ENCODE results near the gene WIPF2. TPM values are rescaled to one million over a fixed set of nuclear protein-coding genes. Genes with fewer than 3 reads are reported as not detected.

Gene WIPF2
- total and polyA plus RNA-seq, 2 experiments from 2014 or later = 9.2 TPM

GRCh38 chr17:40320756-40321523, 101.8 kb downstream of the WIPF2 start:
- H3K9me3 Mint-ChIP-seq = no peaks in the 10 kb centered on the region
- H3K27me3 ChIP-seq (ENCODE audit: insufficient read depth) = peaks cover 24% of the 10 kb centered on the region
- H3K9me2 ChIP-seq (ENCODE audit: insufficient read depth) = no peaks in the 10 kb centered on the region
- peaks cover 80% of the 10 kb centered on the region for H3K4me1 Mint-ChIP-seq
- no peak for TF ChIP-seq EZH2 (IDR thresholded peaks at IDR 0.05; ENCODE audit: low read depth, unreplicated experiment)
- TF ChIP-seq STAT1 (IDR thresholded peaks at IDR 0.05; ENCODE audit: unreplicated experiment) = no peak
- TF ChIP-seq CREB1 (CRISPR knock-in tag; IDR thresholded peaks at IDR 0.05; ENCODE audit: low read depth) = no peak
- no peak for TF ChIP-seq JUNB (IDR thresholded peaks at IDR 0.05; ENCODE audit: unreplicated experiment)
- TF ChIP-seq ZNF114 (CRISPR knock-in tag; IDR thresholded peaks at IDR 0.05) = no peak
- TF ChIP-seq CTCF (conservative IDR thresholded peaks at IDR 0.05; ENCODE audit: low read depth in 2 of 2) = no peak
- no peak for TF ChIP-seq ETS1 (IDR thresholded peaks at IDR 0.05)
- no peak for TF ChIP-seq ZNF462 (CRISPR knock-in tag; IDR thresholded peaks at IDR 0.05)
- no peak for TF ChIP-seq NANOG (IDR thresholded peaks at IDR 0.05; ENCODE audit: borderline replicate concordance)
- TF ChIP-seq POLR2AphosphoS5 (IDR thresholded peaks at IDR 0.05; ENCODE audit: low read depth) = no peak
- TF ChIP-seq EZH2phosphoT487 (IDR thresholded peaks at IDR 0.05; ENCODE audit: unreplicated experiment) = no peak
- TF ChIP-seq ZNF331 (CRISPR knock-in tag; IDR thresholded peaks at IDR 0.05; ENCODE audit: low read depth) = no peak
- no peak for TF ChIP-seq REST (IDR thresholded peaks at IDR 0.05; ENCODE audit: unreplicated experiment)
- peaks cover 12% of the 10 kb centered on the region; the same call in 1 of the 2 replicates for H3F3A ChIP-seq (replicated peaks; ENCODE audit: low read depth)
- peaks cover 24% of the 10 kb centered on the region for H3K79me2 ChIP-seq (replicated peaks; ENCODE audit: insufficient read depth)
- H3K36me3 Mint-ChIP-seq (ENCODE audit: low read depth) = no peaks in the 10 kb centered on the region
- no peak overlapping the region for H3K4me3 ChIP-seq
- H3K27ac Mint-ChIP-seq = no peak overlapping the region
- ATAC-seq (no peak), DNase-seq (ENCODE audit: low spot score) (no peak)
- H3K4me3 Mint-ChIP-seq = no peak overlapping the region; the same call in 2 of the 3 replicates
- peaks cover 19% of the 10 kb centered on the region for H4K20me1 ChIP-seq (replicated peaks; ENCODE audit: insufficient read depth)
- no peak overlapping the region for H2AFZ ChIP-seq
- no peaks in the 10 kb centered on the region for H3K36me3 ChIP-seq (ENCODE audit: insufficient read depth)
- H3K4me1 ChIP-seq (ENCODE audit: insufficient read depth) = peaks cover 20% of the 10 kb centered on the region
- H3K27me3 Mint-ChIP-seq (ENCODE audit: insufficient read depth, low read depth, poor library complexity) = peaks cover 39% of the 10 kb centered on the region
- H3K27ac ChIP-seq (ENCODE audit: low read depth) = no peak overlapping the region
- H3K4me2 ChIP-seq = 0 out of 2 replicates have a peak overlapping the region, but pooled peaks have one; percentile 14
